Suprapubic skin (tissue), 4 donors: ENCODE results near the gene CNPY3. TPM values are rescaled to one million over a fixed set of nuclear protein-coding genes. Genes with fewer than 3 reads are reported as not detected.
A peak's percentile ranks its signal among the peaks of the same experiment; 100 is the strongest.

Source experiments
- DNase-seq, 2 donors: peaks; one replicate each; pipeline ENCODE4 v3.0.0-alpha.2; 2019; ENCODE audit warnings: low spot score in 2 of 2
- H3K27ac ChIP-seq: fragments of 200-600 bp; sonication (generic); one replicate; pipeline ENCODE4 v1.5.1; 2019
- H3K27me3 ChIP-seq: fragments of 200-600 bp; sonication (generic); one replicate; pipeline ENCODE4 v1.5.1; 2019
- H3K36me3 ChIP-seq: fragments of 200-600 bp; sonication (generic); one replicate; pipeline ENCODE4 v1.5.1; 2019
- H3K4me1 ChIP-seq: fragments of 200-600 bp; sonication (generic); one replicate; pipeline ENCODE4 v1.5.1; 2019
- H3K4me3 ChIP-seq: fragments of 200-600 bp; sonication (generic); one replicate; pipeline ENCODE4 v1.5.1; 2019; ENCODE audit warnings: mild to moderate bottlenecking
- H3K9me3 ChIP-seq: fragments of 200-600 bp; sonication (generic); one replicate; pipeline ENCODE4 v1.5.1; 2019
- CTCF ChIP-seq, 2 donors: fragments of 200-600 bp in 1 of 2; fragments of 450-650 bp in 1 of 2; sonication (generic) in 1 of 2; IDR thresholded peaks; one replicate each; pipeline ENCODE4 v1.5.1; 2016 to 2019; ENCODE audit warnings: antibody characterized with exemption in 2 of 2, mild to moderate bottlenecking in 1 of 2, moderate library complexity in 1 of 2
- EP300 ChIP-seq: sonication (generic); formaldehyde crosslinking; IDR thresholded peaks from one replicate; pipeline ENCODE4 v1.6.1; 2017; ENCODE audit warnings: antibody characterized with exemption
- POLR2A ChIP-seq, 2 donors: fragments of 450-650 bp; IDR thresholded peaks; one replicate each; pipeline ENCODE4 v1.6.1; 2017; ENCODE audit warnings: antibody characterized with exemption in 2 of 2, mild to moderate bottlenecking in 2 of 2, moderate library complexity in 2 of 2
- POLR2AphosphoS5 ChIP-seq, 3 donors: sonication (generic); formaldehyde crosslinking; IDR thresholded peaks; one replicate each; pipeline ENCODE4 v1.6.1; 2017; ENCODE audit warnings: antibody characterized with exemption in 3 of 3
- WGBS: methylation state at CpG from one replicate; pipeline ENCODE4 v1.1.5; 2018; 5-methylcytosine and 5-hydroxymethylcytosine counted together
- total RNA-seq, 4 donors: library from RNA; depleted of rRNA; stranded (reverse); fragments of >200 nt; gene quantifications; one replicate each; pipeline ENCODE4 v1.1.0, GENCODE V29; 2016

Gene CNPY3
- total RNA-seq, 4 donors from 2014 or later, result 19.0 to 26.4 (median 23.2) TPM

- H3K4me1 ChIP-seq, result peaks cover 7% of the 10 kb centered on the region
- H3K4me3 ChIP-seq, result no peak overlapping the region
- no peaks in the 10 kb centered on the region for H3K9me3 ChIP-seq
- no peak for DNase-seq
- TF ChIP-seq EP300 (no peak), CTCF (IDR thresholded peaks at IDR 0.05) (no peak), POLR2AphosphoS5 (IDR thresholded peaks at IDR 0.05) (no peak), POLR2A (IDR thresholded peaks at IDR 0.05) (no peak)
- H3K36me3 ChIP-seq, result no peaks in the 10 kb centered on the region
- peaks cover 13% of the 10 kb centered on the region for H3K27me3 ChIP-seq
- WGBS, result 92% methylated on average over 10 of the region's 10 CpGs
- no peak overlapping the region for H3K27ac ChIP-seq
Measured at GRCh38 chr6:42909835-42910234, 19.4 kb upstream of the CNPY3 start.

- Histone ChIP-seq H3K27ac (no peak overlapping the region), H3K4me1 (peaks cover 7% of the 10 kb centered on the region), H3K4me3 (peak overlapping the region; percentile 40), H3K27me3 (peaks cover 17% of the 10 kb centered on the region), H3K36me3 (no peaks in the 10 kb centered on the region), H3K9me3 (no peaks in the 10 kb centered on the region)
- 24% methylated on average over 21 of the region's 49 CpGs for WGBS
- DNase-seq, result no peak
- TF ChIP-seq EP300, result no peak
- TF ChIP-seq POLR2AphosphoS5 (IDR thresholded peaks at IDR 0.05), result no peak
- no peak for TF ChIP-seq POLR2A (IDR thresholded peaks at IDR 0.05)
- TF ChIP-seq CTCF (IDR thresholded peaks at IDR 0.05), result no peak
Measured at GRCh38 chr6:42911171-42912021, 17.9 kb upstream of the CNPY3 start.

GRCh38 chr6:42914546-42914945, 14.7 kb upstream of the CNPY3 start:
- no peaks in the 10 kb centered on the region for H3K36me3 ChIP-seq
- no peak for DNase-seq
- no peaks in the 10 kb centered on the region for H3K9me3 ChIP-seq
- 66% methylated on average over 4 of the region's 4 CpGs for whole genome bisulfite sequencing
- peaks cover 17% of the 10 kb centered on the region for H3K27me3 ChIP-seq
- no peak overlapping the region for H3K4me3 ChIP-seq
- peaks cover 7% of the 10 kb centered on the region for H3K4me1 ChIP-seq
- no peak for TF ChIP-seq POLR2A (IDR thresholded peaks at IDR 0.05)
- no peak for TF ChIP-seq EP300
- TF ChIP-seq POLR2AphosphoS5 (IDR thresholded peaks at IDR 0.05), result no peak
- TF ChIP-seq CTCF (IDR thresholded peaks at IDR 0.05), result no peak
- no peak overlapping the region for H3K27ac ChIP-seq

GRCh38 chr6:42915732-42916131, 13.5 kb upstream of the CNPY3 start, which contains the start of gene PTCRA:
TSS of gene PTCRA (plus strand) at chr6:42916053. CDS start at chr6:42916070, 17 bp downstream.
- no peak for DNase-seq
- TF ChIP-seq CTCF (IDR thresholded peaks at IDR 0.05) (no peak), EP300 (no peak), POLR2A (IDR thresholded peaks at IDR 0.05) (no peak), POLR2AphosphoS5 (IDR thresholded peaks at IDR 0.05) (no peak)
- H3K4me1 ChIP-seq, result peaks cover 7% of the 10 kb centered on the region
- no peak within 1 kb of the TSS for H3K27ac ChIP-seq
- WGBS, result no CpG with 5 or more reads among the region's 10 CpGs
- peaks cover 17% of the 10 kb centered on the region for H3K27me3 ChIP-seq
- H3K9me3 ChIP-seq, result no peaks in the 10 kb centered on the region
- no peak within 1 kb of the TSS for H3K4me3 ChIP-seq
- no peaks in the 10 kb centered on the region for H3K36me3 ChIP-seq

- Histone ChIP-seq H3K9me3 (no peaks in the 10 kb centered on the region), H3K4me3 (no peak overlapping the region), H3K4me1 (peaks cover 6% of the 10 kb centered on the region), H3K27ac (no peak overlapping the region), H3K27me3 (peaks cover 12% of the 10 kb centered on the region), H3K36me3 (no peaks in the 10 kb centered on the region)
- DNase-seq, result no peak
- TF ChIP-seq CTCF (IDR thresholded peaks at IDR 0.05) (no peak), POLR2A (IDR thresholded peaks at IDR 0.05) (no peak), EP300 (no peak), POLR2AphosphoS5 (IDR thresholded peaks at IDR 0.05) (no peak)
- WGBS, result 86% methylated on average over 1 of the region's 1 CpG
Measured at GRCh38 chr6:42916288-42916687, 13.0 kb upstream of the CNPY3 start.
